GM19452 (cell line): ENCODE data around the gene FNIP1.
"Not testable (repeated sequence)": the region's sequence is repeated elsewhere in the genome, so short reads cannot be mapped to it uniquely, and the experiment has no call there.

Experiments used
- ATAC-seq: cut with Tn5 transposase; IDR thresholded peaks from one replicate; pipeline ENCODE4 v1.9.1; 2021; ENCODE audit not compliant: unreplicated experiment

Gene FNIP1

GRCh38 chr5:131754363-131754762 lies 42.5 kb downstream of the FNIP1 start:
- no peak for ATAC-seq

GRCh38 chr5:131751506-131751905 lies 45.3 kb downstream of the FNIP1 start:
- no peak for ATAC-seq

GRCh38 chr5:131749723-131750470 lies 46.9 kb downstream of the FNIP1 start:
- ATAC-seq = no peak

GRCh38 chr5:131749138-131749537 lies 47.7 kb downstream of the FNIP1 start:
- ATAC-seq = no peak

- ATAC-seq = peak; percentile 68
Observed at GRCh38 chr5:131747180-131748105, 49.4 kb downstream of the FNIP1 start.

- ATAC-seq = no peak
Observed at GRCh38 chr5:131746423-131746822, 50.4 kb downstream of the FNIP1 start.

GRCh38 chr5:131745703-131746102 lies 51.1 kb downstream of the FNIP1 start:
- ATAC-seq = no peak

GRCh38 chr5:131745155-131745554 lies 51.7 kb downstream of the FNIP1 start:
- no peak for ATAC-seq

GRCh38 chr5:131740477-131740876 lies 56.3 kb downstream of the FNIP1 start:
- no peak for ATAC-seq

GRCh38 chr5:131735393-131735792 lies 61.4 kb downstream of the FNIP1 start:
- no peak for ATAC-seq

- ATAC-seq = not testable (repeated sequence)
Observed at GRCh38 chr5:131734939-131735338, 61.9 kb downstream of the FNIP1 start.

GRCh38 chr5:131729292-131729691 lies 67.5 kb downstream of the FNIP1 start:
- not testable (repeated sequence) for ATAC-seq

GRCh38 chr5:131724089-131724488 lies 72.7 kb downstream of the FNIP1 start:
- ATAC-seq = not testable (repeated sequence)

- no peak for ATAC-seq
Observed at GRCh38 chr5:131720714-131721113, 76.1 kb downstream of the FNIP1 start.

- ATAC-seq = no peak
Observed at GRCh38 chr5:131719564-131719963, 77.3 kb downstream of the FNIP1 start.

GRCh38 chr5:131718487-131719014 lies 78.3 kb downstream of the FNIP1 start:
- ATAC-seq = no peak

GRCh38 chr5:131717164-131717563 lies 79.7 kb downstream of the FNIP1 start:
- ATAC-seq = not testable (repeated sequence)

- no peak for ATAC-seq
Observed at GRCh38 chr5:131716650-131717049, 80.2 kb downstream of the FNIP1 start.

- ATAC-seq = no peak
Observed at GRCh38 chr5:131710391-131710790, 86.4 kb downstream of the FNIP1 start.

GRCh38 chr5:131709043-131709442 lies 87.8 kb downstream of the FNIP1 start:
- ATAC-seq = no peak

GRCh38 chr5:131706281-131706680 lies 90.5 kb downstream of the FNIP1 start:
- no peak for ATAC-seq

- no peak for ATAC-seq
Observed at GRCh38 chr5:131694926-131695325, 101.9 kb downstream of the FNIP1 start.
